ENCODE measurements around the gene ODF4.

DNA sequence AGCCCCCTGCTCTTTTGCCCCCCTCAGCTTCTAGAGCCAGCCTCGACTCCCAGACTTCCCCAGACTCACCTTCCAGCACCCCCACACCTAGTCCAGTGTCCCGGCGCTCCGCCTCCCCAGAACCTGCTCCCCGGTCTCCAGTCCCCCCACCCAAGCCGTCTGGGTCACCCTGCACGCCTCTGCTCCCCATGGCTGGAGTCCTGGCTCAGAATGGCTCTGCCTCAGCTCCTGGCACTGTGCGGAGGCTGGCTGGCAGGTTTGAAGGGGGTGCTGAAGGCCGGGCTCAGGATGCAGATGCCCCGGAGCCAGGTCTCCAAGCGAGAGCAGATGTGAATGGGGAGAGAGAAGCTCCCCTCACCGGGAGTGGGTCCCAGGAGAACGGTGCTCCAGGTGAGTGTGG lies 27.4 kb upstream of the ODF4 start:
- TF ChIP-seq, protein P1, sequence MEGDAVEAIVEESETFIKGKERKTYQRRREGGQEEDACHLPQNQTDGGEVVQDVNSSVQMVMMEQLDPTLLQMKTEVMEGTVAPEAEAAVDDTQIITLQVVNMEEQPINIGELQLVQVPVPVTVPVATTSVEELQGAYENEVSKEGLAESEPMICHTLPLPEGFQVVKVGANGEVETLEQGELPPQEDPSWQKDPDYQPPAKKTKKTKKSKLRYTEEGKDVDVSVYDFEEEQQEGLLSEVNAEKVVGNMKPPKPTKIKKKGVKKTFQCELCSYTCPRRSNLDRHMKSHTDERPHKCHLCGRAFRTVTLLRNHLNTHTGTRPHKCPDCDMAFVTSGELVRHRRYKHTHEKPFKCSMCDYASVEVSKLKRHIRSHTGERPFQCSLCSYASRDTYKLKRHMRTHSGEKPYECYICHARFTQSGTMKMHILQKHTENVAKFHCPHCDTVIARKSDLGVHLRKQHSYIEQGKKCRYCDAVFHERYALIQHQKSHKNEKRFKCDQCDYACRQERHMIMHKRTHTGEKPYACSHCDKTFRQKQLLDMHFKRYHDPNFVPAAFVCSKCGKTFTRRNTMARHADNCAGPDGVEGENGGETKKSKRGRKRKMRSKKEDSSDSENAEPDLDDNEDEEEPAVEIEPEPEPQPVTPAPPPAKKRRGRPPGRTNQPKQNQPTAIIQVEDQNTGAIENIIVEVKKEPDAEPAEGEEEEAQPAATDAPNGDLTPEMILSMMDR (IDR thresholded peaks at IDR 0.05) = no peak
- TF ChIP-seq EP300 (IDR thresholded peaks at IDR 0.05) = no peak
